CD14-positive monocyte (primary cell): ENCODE measurements around the gene ATPAF1. TPM values are rescaled to one million over a fixed set of nuclear protein-coding genes. Genes with fewer than 3 reads are reported as not detected.

Source experiments
- DNase-seq, 3 donors: peaks; one replicate each; pipeline ENCODE4 v3.0.0-alpha.2; 2011 to 2022
- H2AFZ ChIP-seq: 2 replicates; pipeline ENCODE4 v1.6.0; 2012; ENCODE audit warnings: mild to moderate bottlenecking, low read depth, low read length, inconsistent platforms; ENCODE audit not compliant: insufficient read depth, poor library complexity, severe bottlenecking
- H3K27ac ChIP-seq, 2 donors: 1 replicate in 1 of 2; 2 replicates in 1 of 2; pipeline ENCODE4 v1.5.1; 2012 to 2013; ENCODE audit warnings: low read length in 2 of 2, control low read depth in 1 of 2, inconsistent platforms in 1 of 2, low read depth in 1 of 2, mild to moderate bottlenecking in 1 of 2
- H3K27me3 ChIP-seq, 2 donors: one replicate each; pipeline versions ENCODE4 v1.6.0 to v1.6.1; 2011 to 2013; ENCODE audit warnings: low read length in 2 of 2; ENCODE audit not compliant: control insufficient read depth in 2 of 2, insufficient read depth in 2 of 2
- H3K36me3 ChIP-seq, 2 donors: replicated peaks in 1 of 2; 1 replicate in 1 of 2; 2 replicates in 1 of 2; pipeline versions ENCODE4 v1.5.1 to v1.6.1; 2012 to 2013; ENCODE audit warnings: low read length in 2 of 2, control low read depth in 1 of 2, inconsistent platforms in 1 of 2, mild to moderate bottlenecking in 1 of 2; ENCODE audit not compliant: insufficient read depth in 2 of 2, control insufficient read depth in 1 of 2
- H3K4me1 ChIP-seq, 2 donors: 1 replicate in 1 of 2; 2 replicates in 1 of 2; pipeline versions ENCODE4 v1.5.1 to v1.6.1; 2012 to 2013; ENCODE audit warnings: low read length in 2 of 2, control low read depth in 1 of 2, inconsistent platforms in 1 of 2, mild to moderate bottlenecking in 1 of 2, moderate library complexity in 1 of 2; ENCODE audit not compliant: insufficient read depth in 2 of 2, control insufficient read depth in 1 of 2
- H3K4me2 ChIP-seq: replicated peaks from 2 replicates; pipeline ENCODE3; 2012; ENCODE audit warnings: low read length, moderate library complexity, mild to moderate bottlenecking; ENCODE audit not compliant: poor library complexity, severe bottlenecking; ENCODE audit errors: extremely low read depth
- H3K4me3 ChIP-seq, 3 experiments: fragments of 200-600 bp in 1 of 3; sonication (generic) in 1 of 3; replicated peaks in 1 of 3; 1 replicate in 2 of 3; 2 replicates in 1 of 3; pipeline ENCODE4 v1.5.1; 2011 to 2013; ENCODE audit warnings: low read length in 3 of 3, mild to moderate bottlenecking in 3 of 3, control low read depth in 2 of 3, low read depth in 2 of 3, inconsistent platforms in 1 of 3, moderate library complexity in 1 of 3
- H3K79me2 ChIP-seq: 2 replicates; pipeline ENCODE4 v1.6.0; 2012; ENCODE audit warnings: mild to moderate bottlenecking, control low read depth, inconsistent platforms, low read length, moderate library complexity; ENCODE audit not compliant: insufficient read depth
- H3K9ac ChIP-seq: 2 replicates; pipeline ENCODE4 v1.6.0; 2017; ENCODE audit warnings: low read length, mild to moderate bottlenecking; ENCODE audit not compliant: insufficient read depth, poor library complexity, severe bottlenecking
- H3K9me3 ChIP-seq, 2 donors: replicated peaks in 1 of 2; 1 replicate in 1 of 2; 2 replicates in 1 of 2; pipeline versions ENCODE4 v1.5.1 to v1.6.1; 2012 to 2013; ENCODE audit warnings: low read length in 2 of 2, control low read depth in 1 of 2; ENCODE audit not compliant: control insufficient read depth in 1 of 2, insufficient read depth in 1 of 2
- H4K20me1 ChIP-seq: 2 replicates; pipeline ENCODE4 v1.6.0; 2012; ENCODE audit warnings: mild to moderate bottlenecking, low read length, control low read depth, moderate library complexity; ENCODE audit not compliant: insufficient read depth
- H3K27ac Mint-ChIP-seq, 7 donors: one replicate each; pipeline ENCODE4 v1.8.0; 2020; ENCODE audit warnings: mild to moderate bottlenecking in 7 of 7, mixed read lengths in 7 of 7, moderate library complexity in 6 of 7, inconsistent platforms in 2 of 7
- H3K27me3 Mint-ChIP-seq, 3 donors: one replicate each; pipeline ENCODE4 v1.8.0; 2021 to 2022; ENCODE audit warnings: low read depth in 3 of 3, mild to moderate bottlenecking in 3 of 3, mixed read lengths in 3 of 3, moderate library complexity in 3 of 3, inconsistent platforms in 1 of 3
- H3K36me3 Mint-ChIP-seq, 2 donors: one replicate each; pipeline ENCODE4 v1.8.0; 2020; ENCODE audit warnings: mixed read lengths in 2 of 2, inconsistent platforms in 1 of 2, mild to moderate bottlenecking in 1 of 2
- H3K4me1 Mint-ChIP-seq: one replicate; pipeline ENCODE4 v1.8.0; 2020; ENCODE audit warnings: mild to moderate bottlenecking, mixed read lengths
- H3K4me3 Mint-ChIP-seq, 2 donors: one replicate each; pipeline ENCODE4 v1.8.0; 2020; ENCODE audit warnings: mild to moderate bottlenecking in 2 of 2, mixed read lengths in 2 of 2, moderate library complexity in 1 of 2
- H3K9me3 Mint-ChIP-seq, 7 donors: one replicate each; pipeline ENCODE4 v1.8.0; 2020 to 2022; ENCODE audit warnings: mixed read lengths in 7 of 7, mild to moderate bottlenecking in 6 of 7, moderate library complexity in 6 of 7, inconsistent platforms in 2 of 7
- intact Hi-C, 2 donors: fragments of 100-400 bp; cut with micrococcal nuclease; formaldehyde crosslinking; loops; one replicate each; pipeline versions ENCODE4 v1.15.0 to v1.15.1; 2023
- polyA plus RNA-seq, 3 donors: library from polyadenylated mRNA; depleted of rRNA in 1 of 3; unstranded in 2 of 3; stranded (reverse) in 1 of 3; fragments of 300-500 nt in 2 of 3; fragments of >200 nt in 1 of 3; fragmentation: Illumina TruSeq in 2 of 3; gene quantifications; 1 replicate in 2 of 3; 2 replicates in 1 of 3; pipeline ENCODE4 v1.2.3, GENCODE V29; 2012 to 2021
- TF ChIP-seq, protein P1 (sequence below): fragments of 200-600 bp; IDR thresholded peaks from one replicate; pipeline ENCODE4 v1.8.0; 2022; ENCODE audit warnings: antibody characterized with exemption, mild to moderate bottlenecking

ATPAF1 gene
- polyA plus RNA-seq, 3 donors, result 16.9 to 45.4 (median 33.4) TPM

- Mint-ChIP-seq H3K4me3 (no peak overlapping the region), H3K36me3 (peaks cover 29 to 52% of the 10 kb centered on the region in 2 donors), H3K9me3 (no peaks in the 10 kb centered on the region), H3K27ac (no peak overlapping the region), H3K4me1 (peaks cover 2% of the 10 kb centered on the region), H3K27me3 (no peaks in the 10 kb centered on the region)
- H3K79me2 ChIP-seq, result no peaks in the 10 kb centered on the region
- TF ChIP-seq, protein P1, sequence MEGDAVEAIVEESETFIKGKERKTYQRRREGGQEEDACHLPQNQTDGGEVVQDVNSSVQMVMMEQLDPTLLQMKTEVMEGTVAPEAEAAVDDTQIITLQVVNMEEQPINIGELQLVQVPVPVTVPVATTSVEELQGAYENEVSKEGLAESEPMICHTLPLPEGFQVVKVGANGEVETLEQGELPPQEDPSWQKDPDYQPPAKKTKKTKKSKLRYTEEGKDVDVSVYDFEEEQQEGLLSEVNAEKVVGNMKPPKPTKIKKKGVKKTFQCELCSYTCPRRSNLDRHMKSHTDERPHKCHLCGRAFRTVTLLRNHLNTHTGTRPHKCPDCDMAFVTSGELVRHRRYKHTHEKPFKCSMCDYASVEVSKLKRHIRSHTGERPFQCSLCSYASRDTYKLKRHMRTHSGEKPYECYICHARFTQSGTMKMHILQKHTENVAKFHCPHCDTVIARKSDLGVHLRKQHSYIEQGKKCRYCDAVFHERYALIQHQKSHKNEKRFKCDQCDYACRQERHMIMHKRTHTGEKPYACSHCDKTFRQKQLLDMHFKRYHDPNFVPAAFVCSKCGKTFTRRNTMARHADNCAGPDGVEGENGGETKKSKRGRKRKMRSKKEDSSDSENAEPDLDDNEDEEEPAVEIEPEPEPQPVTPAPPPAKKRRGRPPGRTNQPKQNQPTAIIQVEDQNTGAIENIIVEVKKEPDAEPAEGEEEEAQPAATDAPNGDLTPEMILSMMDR, result no peak
- H3K4me1 ChIP-seq, result no peaks in the 10 kb centered on the region
- H3K27me3 ChIP-seq, result no peaks in the 10 kb centered on the region
- no peak overlapping the region for H3K4me2 ChIP-seq
- H3K9me3 ChIP-seq, result peaks cover 0 to 5% of the 10 kb centered on the region in 2 donors
- H4K20me1 ChIP-seq, result no peaks in the 10 kb centered on the region
- intact Hi-C loops, result no loop called here
- no peak overlapping the region for H3K9ac ChIP-seq
- H2AFZ ChIP-seq, result no peak overlapping the region
- no peak overlapping the region for H3K27ac ChIP-seq
- DNase-seq, result no peak
- H3K36me3 ChIP-seq, result peaks cover 11 to 41% of the 10 kb centered on the region in 2 donors
- no peak overlapping the region for H3K4me3 ChIP-seq
Observed at GRCh38 chr1:46643368-46643775, 24.8 kb downstream of the ATPAF1 start.

GRCh38 chr1:46642115-46642680, 26.0 kb downstream of the ATPAF1 start:
- no peak overlapping the region for H3K27ac ChIP-seq
- H3K36me3 ChIP-seq, result peaks cover 7 to 41% of the 10 kb centered on the region in 2 donors
- H2AFZ ChIP-seq, result no peak overlapping the region
- H3K9me3 ChIP-seq, result no peaks in the 10 kb centered on the region
- H3K4me3 Mint-ChIP-seq, result no peak overlapping the region
- H3K9me3 Mint-ChIP-seq, result no peaks in the 10 kb centered on the region
- TF ChIP-seq, protein P1, result no peak
- H3K4me1 ChIP-seq, result no peaks in the 10 kb centered on the region
- H3K4me3 ChIP-seq, result no peak overlapping the region
- H3K36me3 Mint-ChIP-seq, result peaks cover 25 to 51% of the 10 kb centered on the region in 2 donors
- DNase-seq, result no peak
- H3K9ac ChIP-seq, result no peak overlapping the region
- no peaks in the 10 kb centered on the region for H3K27me3 Mint-ChIP-seq
- intact Hi-C loops, result no loop called here
- peaks cover 2% of the 10 kb centered on the region for H3K4me1 Mint-ChIP-seq
- no peaks in the 10 kb centered on the region for H3K27me3 ChIP-seq
- no peak overlapping the region for H3K4me2 ChIP-seq
- no peaks in the 10 kb centered on the region for H4K20me1 ChIP-seq
- no peak overlapping the region for H3K27ac Mint-ChIP-seq
- no peaks in the 10 kb centered on the region for H3K79me2 ChIP-seq
